D721Med (cell line): ENCODE measurements around the gene RNF40.

Source experiments
- DNase-seq: peaks from one replicate; pipeline ENCODE4 v3.0.0; 2011; ENCODE audit warnings: low spot score; ENCODE audit not compliant: insufficient read length
- FAIRE-seq: peaks from 2 replicates; lab custom pipeline; 2011; peaks lifted over from hg19 to GRCh38; lab: Jason Lieb, UNC
- TF ChIP-seq, protein P1 (sequence below): IDR thresholded peaks from 2 replicates; pipeline ENCODE4 v1.5.1; 2012; ENCODE audit warnings: mild to moderate bottlenecking, control low read depth; ENCODE audit not compliant: insufficient read depth; ENCODE audit errors: missing control alignments

RNF40 gene

DNA sequence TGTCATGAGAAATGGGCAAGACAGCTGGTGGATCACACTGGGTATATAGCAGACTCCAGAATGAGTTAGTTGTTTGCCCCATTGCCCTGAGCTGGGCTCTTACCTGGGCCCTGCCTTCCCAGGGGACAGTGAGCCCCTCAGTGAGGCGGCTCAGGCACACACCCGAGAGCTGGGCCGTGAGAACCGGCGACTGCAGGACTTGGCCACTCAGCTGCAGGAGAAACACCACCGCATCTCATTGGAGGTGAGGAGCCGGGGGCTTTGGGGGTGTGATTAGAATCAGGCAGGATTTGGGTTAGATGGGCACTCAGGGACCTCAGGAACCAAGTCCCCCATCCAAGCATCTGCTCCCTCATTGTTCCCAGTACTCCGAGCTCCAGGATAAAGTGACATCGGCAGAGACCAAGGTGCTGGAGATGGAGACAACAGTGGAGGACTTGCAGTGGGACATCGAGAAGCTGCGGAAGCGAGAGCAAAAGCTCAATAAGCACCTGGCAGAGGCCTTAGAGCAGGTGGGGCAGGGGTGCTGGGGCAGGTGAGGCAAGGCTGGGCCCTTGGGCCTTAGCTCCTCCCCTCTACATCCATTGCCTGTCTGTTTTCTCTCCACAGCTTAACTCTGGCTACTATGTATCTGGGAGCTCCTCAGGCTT is 2.8 kb downstream of the RNF40 start:
- no peak for FAIRE-seq
- DNase-seq: no peak
- TF ChIP-seq, protein P1, sequence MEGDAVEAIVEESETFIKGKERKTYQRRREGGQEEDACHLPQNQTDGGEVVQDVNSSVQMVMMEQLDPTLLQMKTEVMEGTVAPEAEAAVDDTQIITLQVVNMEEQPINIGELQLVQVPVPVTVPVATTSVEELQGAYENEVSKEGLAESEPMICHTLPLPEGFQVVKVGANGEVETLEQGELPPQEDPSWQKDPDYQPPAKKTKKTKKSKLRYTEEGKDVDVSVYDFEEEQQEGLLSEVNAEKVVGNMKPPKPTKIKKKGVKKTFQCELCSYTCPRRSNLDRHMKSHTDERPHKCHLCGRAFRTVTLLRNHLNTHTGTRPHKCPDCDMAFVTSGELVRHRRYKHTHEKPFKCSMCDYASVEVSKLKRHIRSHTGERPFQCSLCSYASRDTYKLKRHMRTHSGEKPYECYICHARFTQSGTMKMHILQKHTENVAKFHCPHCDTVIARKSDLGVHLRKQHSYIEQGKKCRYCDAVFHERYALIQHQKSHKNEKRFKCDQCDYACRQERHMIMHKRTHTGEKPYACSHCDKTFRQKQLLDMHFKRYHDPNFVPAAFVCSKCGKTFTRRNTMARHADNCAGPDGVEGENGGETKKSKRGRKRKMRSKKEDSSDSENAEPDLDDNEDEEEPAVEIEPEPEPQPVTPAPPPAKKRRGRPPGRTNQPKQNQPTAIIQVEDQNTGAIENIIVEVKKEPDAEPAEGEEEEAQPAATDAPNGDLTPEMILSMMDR: no peak

DNA sequence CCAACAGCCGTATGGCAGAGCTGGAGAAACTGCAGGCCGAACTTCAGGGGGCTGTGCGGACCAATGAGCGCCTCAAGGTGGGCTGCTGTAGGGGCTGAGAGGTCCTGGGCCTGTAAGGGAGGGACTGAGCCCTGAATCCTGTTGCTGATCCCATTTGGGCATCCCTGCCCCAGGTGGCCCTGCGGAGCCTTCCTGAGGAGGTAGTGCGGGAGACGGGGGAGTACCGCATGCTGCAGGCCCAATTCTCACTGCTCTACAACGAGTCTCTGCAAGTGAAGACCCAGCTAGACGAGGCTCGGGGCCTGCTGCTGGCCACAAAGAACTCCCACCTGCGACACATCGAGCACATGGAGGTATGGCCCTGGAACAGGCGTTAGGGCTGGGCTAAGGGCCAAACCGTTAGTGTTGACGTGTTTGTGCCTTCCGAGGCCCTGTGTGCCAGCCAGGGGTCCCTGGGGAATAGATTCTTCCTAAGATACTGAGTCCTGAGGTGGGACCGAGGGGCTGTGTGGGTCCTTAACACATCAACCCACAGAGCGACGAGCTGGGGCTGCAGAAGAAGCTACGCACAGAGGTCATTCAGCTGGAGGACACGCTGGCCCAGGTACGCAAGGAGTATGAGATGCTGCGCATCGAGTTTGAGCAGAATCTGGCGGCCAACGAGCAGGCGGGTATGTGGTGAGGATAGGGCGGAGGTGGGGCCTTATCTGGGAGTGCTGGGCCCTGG is 4.2 kb downstream of the RNF40 start:
- no peak for FAIRE-seq
- DNase-seq: no peak
- TF ChIP-seq, protein P1: no peak

DNA sequence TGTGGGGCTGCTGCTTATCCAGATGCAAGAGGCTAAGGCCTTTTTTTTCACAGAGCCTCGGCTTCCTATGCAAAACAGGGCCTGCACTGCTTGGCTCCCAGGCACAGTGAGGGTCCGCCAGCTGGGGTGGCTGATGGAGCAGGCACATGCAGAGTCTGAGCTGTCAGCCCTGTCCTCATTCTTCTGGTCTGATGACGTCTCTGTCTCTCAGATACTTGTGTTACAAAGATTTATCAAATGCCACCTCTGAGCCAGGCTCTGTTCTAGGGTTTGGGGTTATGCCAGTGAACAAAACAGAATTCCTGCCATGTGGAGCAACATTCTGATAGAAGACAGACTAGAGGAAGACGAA is 4.8 kb downstream of the RNF40 start:
- no peak for DNase-seq
- TF ChIP-seq, protein P1: no peak
- FAIRE-seq: no peak

DNA sequence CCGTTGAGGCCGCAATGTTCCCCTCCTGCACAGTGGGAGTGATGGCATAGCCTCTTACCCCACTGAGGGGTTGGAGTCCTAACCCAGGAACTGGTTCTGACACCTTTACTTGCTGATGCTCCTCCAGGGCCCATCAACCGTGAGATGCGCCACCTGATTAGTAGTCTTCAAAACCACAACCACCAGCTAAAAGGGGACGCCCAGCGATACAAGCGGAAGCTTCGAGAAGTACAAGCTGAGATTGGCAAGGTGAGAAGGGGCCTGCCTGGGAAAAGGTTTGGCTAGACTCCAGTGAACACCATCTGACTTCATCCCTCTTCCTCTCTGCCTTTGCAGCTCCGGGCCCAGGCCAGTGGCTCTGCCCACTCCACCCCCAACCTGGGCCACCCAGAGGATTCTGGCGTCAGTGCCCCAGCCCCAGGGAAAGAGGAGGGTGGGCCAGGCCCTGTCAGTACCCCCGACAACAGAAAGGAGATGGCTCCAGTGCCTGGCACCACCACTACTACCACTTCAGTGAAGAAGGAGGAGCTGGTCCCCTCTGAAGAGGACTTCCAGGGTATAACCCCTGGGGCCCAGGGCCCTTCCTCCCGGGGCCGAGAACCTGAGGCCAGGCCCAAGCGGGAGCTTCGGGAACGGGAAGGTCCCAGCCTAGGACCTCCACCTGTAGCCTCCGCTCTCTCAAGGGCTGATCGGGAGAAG is 5.8 kb downstream of the RNF40 start:
- TF ChIP-seq, protein P1: no peak
- DNase-seq (no peak), FAIRE-seq (no peak)

DNA sequence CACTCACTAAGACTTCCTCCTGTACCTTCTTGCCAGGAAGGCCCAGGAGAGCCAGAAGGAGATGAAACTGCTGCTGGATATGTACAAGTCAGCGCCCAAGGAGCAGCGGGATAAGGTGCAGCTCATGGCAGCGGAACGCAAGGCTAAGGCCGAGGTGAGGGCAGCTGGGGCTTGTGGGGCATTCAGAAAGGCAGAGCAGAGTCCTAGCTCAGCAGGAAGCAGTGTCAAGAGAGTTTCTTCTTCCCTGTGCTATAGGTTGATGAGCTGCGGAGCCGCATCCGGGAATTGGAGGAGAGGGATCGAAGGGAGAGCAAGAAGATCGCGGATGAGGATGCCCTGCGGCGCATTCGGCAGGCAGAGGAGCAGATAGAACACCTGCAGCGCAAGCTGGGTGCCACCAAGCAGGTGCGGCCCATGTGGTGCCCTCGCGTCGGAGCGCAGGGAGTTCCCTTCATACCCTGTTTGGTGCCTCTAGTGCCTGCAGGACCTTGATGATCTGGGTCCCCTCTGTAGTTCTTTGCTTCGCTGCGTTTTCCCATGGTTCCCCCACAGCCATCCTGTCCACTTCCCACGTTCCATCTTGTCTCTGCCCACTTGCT is 6.6 kb downstream of the RNF40 start:
- TF ChIP-seq, protein P1: no peak
- no peak for DNase-seq
- no peak for FAIRE-seq

DNA sequence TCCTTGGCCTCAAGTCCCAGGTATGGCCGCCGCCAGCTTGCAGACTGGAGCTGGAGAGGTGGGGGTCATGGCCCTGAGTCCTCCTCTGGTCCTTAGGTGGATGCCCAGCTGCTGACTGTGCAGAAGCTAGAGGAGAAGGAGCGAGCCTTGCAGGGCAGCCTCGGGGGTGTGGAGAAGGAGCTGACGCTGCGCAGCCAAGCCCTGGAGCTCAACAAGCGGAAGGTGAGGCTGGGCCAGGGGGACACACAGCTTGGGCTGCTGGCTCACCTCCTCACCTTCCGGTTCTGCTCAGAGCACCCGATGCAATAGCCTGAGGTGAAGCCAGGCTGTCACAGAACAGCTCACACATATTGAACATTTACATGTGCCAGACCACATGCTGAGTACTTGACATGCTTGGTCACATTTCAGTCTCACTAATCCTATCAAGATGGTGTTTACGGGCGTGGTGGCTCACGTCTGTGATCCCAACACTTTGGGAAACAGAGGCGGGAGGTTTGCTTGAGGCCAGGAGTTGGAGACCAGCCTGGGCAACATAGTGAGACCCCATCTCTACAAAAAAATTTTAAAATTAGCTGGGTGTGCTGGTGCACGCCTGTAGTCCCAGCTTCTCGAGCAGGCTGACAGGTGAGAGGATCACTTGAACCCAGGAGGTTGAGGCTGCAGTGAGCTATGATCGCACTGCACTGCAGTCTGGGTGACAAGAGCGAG is 7.4 kb downstream of the RNF40 start:
- FAIRE-seq: no peak
- TF ChIP-seq, protein P1: no peak
- DNase-seq: no peak
